Measurements from ENCODE around the gene EIF6. TPM values are rescaled to one million over a fixed set of nuclear protein-coding genes. Genes with fewer than 3 reads are reported as not detected.
A peak's percentile ranks its signal among the peaks of the same experiment; 100 is the strongest.

The EIF6 gene
- total RNA-seq, 4 donors from 2014 or later = 63.7 to 89.4 (median 85.2) TPM

- peak; percentile 46 for ATAC-seq (ENCODE audit: low FRiP score)
- DNase-seq (ENCODE audit: low spot score) = no peak
- no peak for TF ChIP-seq CTCF (IDR thresholded peaks at IDR 0.05)
These were observed 42.8 kb upstream of the EIF6 start for GRCh38 chr20:35327074-35327976.

GRCh38 chr20:35326740-35327073 lies 42.1 kb upstream of the EIF6 start:
- no peak for DNase-seq (ENCODE audit: low spot score)

GRCh38 chr20:35326021-35326739 lies 41.6 kb upstream of the EIF6 start:
- no peak for TF ChIP-seq CTCF (IDR thresholded peaks at IDR 0.05)
- DNase-seq (ENCODE audit: low spot score) = no peak
- ATAC-seq (ENCODE audit: low FRiP score) = peak; percentile 77

More at GRCh38 chr20:35326740-35327073, 42.1 kb upstream of the EIF6 start:
- no peak for TF ChIP-seq CTCF (IDR thresholded peaks at IDR 0.05)
- no peak for ATAC-seq (ENCODE audit: low FRiP score)

GRCh38 chr20:35325401-35325800 lies 40.8 kb upstream of the EIF6 start:
- DNase-seq (ENCODE audit: low spot score) (no peak), ATAC-seq (ENCODE audit: low FRiP score) (no peak)
- no peak for TF ChIP-seq CTCF (IDR thresholded peaks at IDR 0.05)

GRCh38 chr20:35320396-35321126 lies 36.0 kb upstream of the EIF6 start:
- DNase-seq (ENCODE audit: low spot score) (no peak), ATAC-seq (ENCODE audit: low FRiP score) (no peak)
- TF ChIP-seq CTCF (IDR thresholded peaks at IDR 0.05) = no peak

DNA sequence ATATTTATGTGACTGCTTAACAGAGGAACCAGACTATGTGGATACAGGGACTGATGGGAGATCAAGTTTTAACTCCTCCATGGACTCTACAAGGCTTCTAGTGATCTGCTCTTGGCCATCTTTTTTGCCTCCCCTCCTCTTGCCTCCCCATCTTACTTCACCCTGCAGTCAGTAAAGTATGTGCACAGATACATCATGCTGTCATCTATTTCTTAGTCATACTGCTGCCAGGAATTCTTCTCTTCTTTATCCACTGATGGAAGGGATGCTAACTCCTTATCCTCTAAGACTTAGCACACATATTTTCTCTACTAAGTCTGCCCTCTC lies 35.3 kb upstream of the EIF6 start:
- ATAC-seq (ENCODE audit: low FRiP score) = peak; percentile 56
- DNase-seq (ENCODE audit: low spot score) = no peak
- TF ChIP-seq CTCF (IDR thresholded peaks at IDR 0.05) = no peak

Data from omental fat pad (tissue), 4 donors.